HepG2 (cell line): ENCODE data around the gene PSMA3. TPM values are rescaled to one million over a fixed set of nuclear protein-coding genes. Genes with fewer than 3 reads are reported as not detected.

ENCODE experiments used
- ATAC-seq: fragments of 200-7000 bp; cut with Tn5 transposase; 3 replicates; pipeline ENCODE4 v1.9.1; 2020; ENCODE audit warnings: mild to moderate bottlenecking, moderate library complexity
- BruUV-seq: library from RNA; stranded (reverse); fragments of 400-500 nt; replicated peaks from 2 replicates; lab custom pipeline; 2021; lab: Mats Ljungman, UMichigan
- CTCF ChIA-PET: fragments of 300-600 bp; formaldehyde crosslinking; extraction: SDS; loops from one replicate; lab custom pipeline; 2021; ENCODE audit warnings: low total read pairs, inconsistent platforms, low intra/inter-chr PET ratio; lab: Yijun Ruan, JAX
- POLR2A ChIA-PET: fragments of 350-600 bp; sonication (Branson Sonifier 250); formaldehyde crosslinking; loops from one replicate; lab custom pipeline; 2020; ENCODE audit warnings: antibody characterized with exemption, inconsistent platforms; lab: Yijun Ruan, JAX
- DNase-seq: peaks from one replicate; pipeline ENCODE4 v3.0.0-alpha.2; 2015; ENCODE audit warnings: low spot score
- FAIRE-seq: peaks from 3 replicates; lab custom pipeline; 2011; peaks lifted over from hg19 to GRCh38; lab: Jason Lieb, UNC
- H2AFZ ChIP-seq: one replicate; pipeline ENCODE4 v1.6.1; 2011; ENCODE audit warnings: low read length, inconsistent platforms
- H3K27ac ChIP-seq: fragments of 300-600 bp; 3 replicates; pipeline ENCODE4 v1.8.0; 2011; ENCODE audit warnings: mixed run types, mild to moderate bottlenecking, mixed read lengths, low read length, inconsistent platforms; ENCODE audit not compliant: insufficient read depth; ENCODE audit errors: extremely low read length
- H3K27me3 ChIP-seq, 2 experiments: fragments of 200-600 bp in 1 of 2; 2 replicates in 1 of 2; 3 replicates in 1 of 2; pipeline versions ENCODE4 v1.6.0 to v1.8.0; 2011; ENCODE audit warnings: low read length in 2 of 2, mild to moderate bottlenecking in 2 of 2, moderate library complexity in 2 of 2, inconsistent platforms in 1 of 2; ENCODE audit not compliant: insufficient read depth in 2 of 2, control insufficient read depth in 1 of 2
- H3K36me3 ChIP-seq, 2 experiments: fragments of 200-600 bp in 1 of 2; replicated peaks in 1 of 2; 2 replicates in 1 of 2; 3 replicates in 1 of 2; pipeline versions ENCODE4 v1.5.1 to v1.8.0; 2011; ENCODE audit warnings: low read length in 2 of 2, inconsistent platforms in 1 of 2; ENCODE audit not compliant: insufficient read depth in 2 of 2, control insufficient read depth in 1 of 2
- H3K4me1 ChIP-seq: 2 replicates; pipeline ENCODE4 v1.5.1; 2012; ENCODE audit warnings: low read length, inconsistent platforms; ENCODE audit not compliant: insufficient read depth
- H3K4me2 ChIP-seq: 2 replicates; pipeline ENCODE4 v1.6.0; 2011; ENCODE audit warnings: low read depth, low read length, inconsistent platforms
- H3K4me3 ChIP-seq, 3 experiments: fragments of 200-600 bp in 1 of 3; sonication (generic), shearing (Covaris generic) in 1 of 3; replicated peaks in 1 of 3; 2 replicates each; pipeline ENCODE4 v1.5.1; 2011 to 2016; ENCODE audit warnings: low read length in 3 of 3, inconsistent platforms in 2 of 3, low read depth in 2 of 3, mild to moderate bottlenecking in 2 of 3, control low read depth in 1 of 3, mixed read lengths in 1 of 3; ENCODE audit not compliant: insufficient read depth in 1 of 3
- H3K79me2 ChIP-seq: one replicate; pipeline ENCODE4 v1.6.1; 2011; ENCODE audit warnings: low read length, inconsistent platforms; ENCODE audit not compliant: insufficient read depth
- H3K9ac ChIP-seq: 2 replicates; pipeline ENCODE4 v1.6.0; 2011; ENCODE audit warnings: mild to moderate bottlenecking, low read depth, low read length, inconsistent platforms; ENCODE audit not compliant: insufficient read depth
- H3K9me3 ChIP-seq: 2 replicates; pipeline ENCODE4 v1.5.1; 2012; ENCODE audit warnings: mild to moderate bottlenecking, low read length
- H4K20me1 ChIP-seq: 2 replicates; pipeline ENCODE4 v1.6.0; 2011; ENCODE audit warnings: inconsistent platforms, mild to moderate bottlenecking, low read length, moderate library complexity; ENCODE audit not compliant: insufficient read depth
- ARNTL ChIP-seq: sonication (generic); formaldehyde crosslinking; IDR thresholded peaks from 2 replicates; pipeline ENCODE4 v1.4.0; 2020; ENCODE audit warnings: mild to moderate bottlenecking, missing genetic modification reagents
- EZH2 ChIP-seq: conservative IDR thresholded peaks from 2 replicates; pipeline ENCODE4 v1.6.1; 2012; ENCODE audit warnings: mild to moderate bottlenecking, low read depth, low read length, moderate library complexity
- HNF1B ChIP-seq: sonication (generic); formaldehyde crosslinking; IDR thresholded peaks from 2 replicates; pipeline ENCODE4 v1.5.1; 2020; ENCODE audit warnings: mild to moderate bottlenecking, moderate library complexity, missing genetic modification reagents
- KDM3A ChIP-seq: IDR thresholded peaks from 2 replicates; pipeline ENCODE4 v1.6.1; 2018; ENCODE audit warnings: low read depth, missing compliant biosample characterization
- MAFK ChIP-seq, 2 experiments: IDR thresholded peaks in 1 of 2; conservative IDR thresholded peaks in 1 of 2; 2 replicates each; pipeline ENCODE4 v1.6.1; 2011; ENCODE audit warnings: improper control_type of control experiment in 2 of 2, low read length in 2 of 2
- MATR3 ChIP-seq: sonication (generic); formaldehyde crosslinking; IDR thresholded peaks from 2 replicates; pipeline ENCODE4 v1.4.0; 2020; ENCODE audit warnings: missing genetic modification reagents
- NPAS2 ChIP-seq: sonication (generic); formaldehyde crosslinking; IDR thresholded peaks from 2 replicates; pipeline ENCODE4 v1.8.0; 2022; ENCODE audit warnings: mild to moderate bottlenecking, missing genetic modification reagents, borderline replicate concordance
- SOX6 ChIP-seq, 2 experiments: fragments of 450-650 bp in 1 of 2; sonication (generic) in 1 of 2; formaldehyde crosslinking in 1 of 2; IDR thresholded peaks; 2 replicates each; pipeline versions ENCODE4 v1.4.0 to v1.6.1; 2017 to 2020; ENCODE audit warnings: antibody characterized with exemption in 1 of 2, mild to moderate bottlenecking in 1 of 2, missing genetic modification reagents in 1 of 2
- THRA ChIP-seq: sonication (generic); formaldehyde crosslinking; IDR thresholded peaks from 2 replicates; pipeline ENCODE4 v1.4.0; 2020; ENCODE audit warnings: missing genetic modification reagents, borderline replicate concordance
- YEATS4 ChIP-seq: sonication (generic); formaldehyde crosslinking; IDR thresholded peaks from 2 replicates; pipeline ENCODE4 v1.4.0; 2020; ENCODE audit warnings: missing genetic modification reagents, borderline replicate concordance
- ZEB1 ChIP-seq: IDR thresholded peaks from 2 replicates; pipeline ENCODE4 v1.6.1; 2012; ENCODE audit warnings: mild to moderate bottlenecking, low read depth, inconsistent platforms; ENCODE audit not compliant: insufficient replicate concordance
- ZNF329 ChIP-seq: sonication (generic); formaldehyde crosslinking; IDR thresholded peaks from 2 replicates; pipeline ENCODE4 v1.9.0; 2021; ENCODE audit warnings: low read depth, mild to moderate bottlenecking, missing genetic modification reagents
- ZNF33B ChIP-seq: sonication (generic); formaldehyde crosslinking; IDR thresholded peaks from 2 replicates; pipeline ENCODE4 v1.5.1; 2020; ENCODE audit warnings: mild to moderate bottlenecking, missing genetic modification reagents
- in situ Hi-C: cut with HindIII; loops from 2 replicates; pipeline ENCODE4 v1.10.0; 2017; ENCODE audit warnings: low pct_unique_long_range_greater_than_20kb; ENCODE audit not compliant: extremely low pct_ligation_motif_present
- intact Hi-C: fragments of 100-400 bp; cut with micrococcal nuclease; formaldehyde crosslinking; loops from one replicate; pipeline ENCODE4 v1.10.0; 2022; ENCODE audit not compliant: unreplicated experiment
- polyA plus RNA-seq, 8 experiments: library from polyadenylated mRNA; depleted of rRNA in 3 of 8; stranded (reverse) in 7 of 8; unstranded in 1 of 8; fragments of >200 nt; fragmentation: Illumina TruSeq in 4 of 8; extraction: Trizol in 4 of 8; gene quantifications; 2 replicates each; pipeline versions ENCODE4 v1.2.1 to v1.2.3, GENCODE V29; 2011 to 2016; ENCODE audit warnings: low read depth in 4 of 8, missing spikeins in 1 of 8, mixed read lengths in 1 of 8; ENCODE audit not compliant: insufficient read depth in 1 of 8
- total RNA-seq, 5 experiments: library from RNA; depleted of rRNA; stranded (reverse); fragments of >200 nt; fragmentation: Illumina TruSeq; extraction: Trizol; gene quantifications; 2 replicates each; pipeline ENCODE4 v1.2.3, GENCODE V29; 2016; ENCODE audit warnings: low read depth in 1 of 5

PSMA3 gene
- total and polyA plus RNA-seq, 2 of the 13 experiments (the other 11 are each of a cell fraction or from before 2014, with no cell fraction given) = 232 to 275 TPM

DNA sequence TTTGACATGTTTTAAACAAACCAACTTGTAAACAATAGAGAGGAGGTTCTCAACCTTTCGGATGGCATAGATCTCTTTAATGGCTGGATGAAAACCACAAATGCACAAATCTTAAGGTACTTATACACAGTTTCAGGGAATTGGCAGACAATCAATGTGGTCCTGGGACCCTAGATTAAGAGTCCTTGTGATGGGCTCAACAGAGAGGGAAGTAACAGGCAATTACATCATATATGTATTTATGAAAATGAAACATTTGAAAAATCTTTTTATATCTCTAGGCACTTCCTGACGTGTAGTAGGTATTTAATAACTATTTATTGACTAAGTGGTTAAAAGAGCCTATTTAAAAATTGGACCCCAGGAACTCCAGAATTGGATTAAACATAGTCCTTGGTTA is 43.8 kb upstream of the PSMA3 start (continued):
- TF ChIP-seq SOX6 (IDR thresholded peaks at IDR 0.05) (no peak), SOX6 (CRISPR knock-in tag; IDR thresholded peaks at IDR 0.05) (no peak), MATR3 (CRISPR knock-in tag) (no peak), MAFK (conservative IDR thresholded peaks at IDR 0.05 in 1 of 2, IDR thresholded peaks at IDR 0.05 in 1 of 2; ENCODE audit: low read length in 2 of 2) (no peak), NPAS2 (no peak), EZH2 (no peak), YEATS4 (CRISPR knock-in tag) (no peak)

- intact Hi-C loops = no loop called here
- peaks cover 3 to 16% of the 10 kb centered on the region in 2 experiments; a peak in 4 of 5 replicates for H3K36me3 ChIP-seq
Observed at GRCh38 chr14:58213176-58213575, 31.5 kb upstream of the PSMA3 start.

More at GRCh38 chr14:58213176-58213575, 31.5 kb upstream of the PSMA3 start:
- ChIA-PET CTCF (no interaction called here), POLR2A (no interaction called here)
- Histone ChIP-seq H3K9me3 (no peaks in the 10 kb centered on the region), H3K4me3 (no peak overlapping the region), H3K27ac (no peak overlapping the region), H3K4me2 (no peak overlapping the region), H3K4me1 (0 out of 2 replicates have a peak, but pooled peaks cover 8% of the 10 kb centered on the region), H2AFZ (no peak overlapping the region), H3K9ac (no peak overlapping the region), H3K79me2 (no peaks in the 10 kb centered on the region), H3K27me3 (no peaks in the 10 kb centered on the region), H4K20me1 (no peaks in the 10 kb centered on the region)
- TF ChIP-seq ZNF33B (CRISPR knock-in tag) (no peak), KDM3A (no peak), ZEB1 (no peak), HNF1B (CRISPR knock-in tag) (no peak), THRA (CRISPR knock-in tag) (no peak), ZNF329 (CRISPR knock-in tag) (no peak), ARNTL (no peak)
- no peak for FAIRE-seq
- in situ Hi-C loops = no loop called here
- BruUV-seq = no TSS peak
- no peak for ATAC-seq
- no peak for DNase-seq
